ENCODE results near the gene MIS12.

The MIS12 gene

GRCh38 chr17:5511401-5512225, 25.2 kb downstream of the MIS12 start (continued):
- TF ChIP-seq ARNTL (CRISPR knock-in tag; IDR thresholded peaks at IDR 0.05; ENCODE audit: borderline replicate concordance, low read depth) (no peak), ZFP30 (CRISPR knock-in tag; IDR thresholded peaks at IDR 0.05) (no peak), BACH2 (CRISPR knock-in tag; IDR thresholded peaks at IDR 0.05; ENCODE audit: borderline replicate concordance) (no peak), CSDC2 (CRISPR knock-in tag; IDR thresholded peaks at IDR 0.05) (no peak), ZC3H10 (CRISPR knock-in tag; IDR thresholded peaks at IDR 0.05) (no peak)

GRCh38 chr17:5513628-5514027, 27.3 kb downstream of the MIS12 start:
- ATAC-seq = no peak
- TF ChIP-seq, protein P1, sequence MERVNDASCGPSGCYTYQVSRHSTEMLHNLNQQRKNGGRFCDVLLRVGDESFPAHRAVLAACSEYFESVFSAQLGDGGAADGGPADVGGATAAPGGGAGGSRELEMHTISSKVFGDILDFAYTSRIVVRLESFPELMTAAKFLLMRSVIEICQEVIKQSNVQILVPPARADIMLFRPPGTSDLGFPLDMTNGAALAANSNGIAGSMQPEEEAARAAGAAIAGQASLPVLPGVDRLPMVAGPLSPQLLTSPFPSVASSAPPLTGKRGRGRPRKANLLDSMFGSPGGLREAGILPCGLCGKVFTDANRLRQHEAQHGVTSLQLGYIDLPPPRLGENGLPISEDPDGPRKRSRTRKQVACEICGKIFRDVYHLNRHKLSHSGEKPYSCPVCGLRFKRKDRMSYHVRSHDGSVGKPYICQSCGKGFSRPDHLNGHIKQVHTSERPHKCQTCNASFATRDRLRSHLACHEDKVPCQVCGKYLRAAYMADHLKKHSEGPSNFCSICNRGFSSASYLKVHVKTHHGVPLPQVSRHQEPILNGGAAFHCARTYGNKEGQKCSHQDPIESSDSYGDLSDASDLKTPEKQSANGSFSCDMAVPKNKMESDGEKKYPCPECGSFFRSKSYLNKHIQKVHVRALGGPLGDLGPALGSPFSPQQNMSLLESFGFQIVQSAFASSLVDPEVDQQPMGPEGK (CRISPR knock-in tag; IDR thresholded peaks at IDR 0.05; ENCODE audit: borderline replicate concordance) = no peak
- TF ChIP-seq GLIS3 (CRISPR knock-in tag; IDR thresholded peaks at IDR 0.05) = no peak
- no peak for TF ChIP-seq OSR1 (CRISPR knock-in tag; IDR thresholded peaks at IDR 0.05)
- no peak for TF ChIP-seq CSDC2 (CRISPR knock-in tag; IDR thresholded peaks at IDR 0.05)
- no peak for TF ChIP-seq BACH2 (CRISPR knock-in tag; IDR thresholded peaks at IDR 0.05; ENCODE audit: borderline replicate concordance)
- no peak for TF ChIP-seq ARNTL (CRISPR knock-in tag; IDR thresholded peaks at IDR 0.05; ENCODE audit: borderline replicate concordance, low read depth)
- no peak for TF ChIP-seq ZNF8 (CRISPR knock-in tag; IDR thresholded peaks at IDR 0.05)
- TF ChIP-seq RARB (CRISPR knock-in tag; IDR thresholded peaks at IDR 0.05) = no peak
- TF ChIP-seq ZFP30 (CRISPR knock-in tag; IDR thresholded peaks at IDR 0.05) = no peak
- TF ChIP-seq, protein P2, sequence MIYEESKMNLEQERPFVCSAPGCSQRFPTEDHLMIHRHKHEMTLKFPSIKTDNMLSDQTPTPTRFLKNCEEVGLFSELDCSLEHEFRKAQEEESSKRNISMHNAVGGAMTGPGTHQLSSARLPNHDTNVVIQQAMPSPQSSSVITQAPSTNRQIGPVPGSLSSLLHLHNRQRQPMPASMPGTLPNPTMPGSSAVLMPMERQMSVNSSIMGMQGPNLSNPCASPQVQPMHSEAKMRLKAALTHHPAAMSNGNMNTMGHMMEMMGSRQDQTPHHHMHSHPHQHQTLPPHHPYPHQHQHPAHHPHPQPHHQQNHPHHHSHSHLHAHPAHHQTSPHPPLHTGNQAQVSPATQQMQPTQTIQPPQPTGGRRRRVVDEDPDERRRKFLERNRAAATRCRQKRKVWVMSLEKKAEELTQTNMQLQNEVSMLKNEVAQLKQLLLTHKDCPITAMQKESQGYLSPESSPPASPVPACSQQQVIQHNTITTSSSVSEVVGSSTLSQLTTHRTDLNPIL (CRISPR knock-in tag; IDR thresholded peaks at IDR 0.05; ENCODE audit: low read depth) = no peak
- TF ChIP-seq SNAI2 (CRISPR knock-in tag; IDR thresholded peaks at IDR 0.05) = no peak
- no peak for TF ChIP-seq TOX (CRISPR knock-in tag; IDR thresholded peaks at IDR 0.05; ENCODE audit: borderline replicate concordance)
- TF ChIP-seq ESRRG (CRISPR knock-in tag; IDR thresholded peaks at IDR 0.05) = no peak
- TF ChIP-seq, protein P3, sequence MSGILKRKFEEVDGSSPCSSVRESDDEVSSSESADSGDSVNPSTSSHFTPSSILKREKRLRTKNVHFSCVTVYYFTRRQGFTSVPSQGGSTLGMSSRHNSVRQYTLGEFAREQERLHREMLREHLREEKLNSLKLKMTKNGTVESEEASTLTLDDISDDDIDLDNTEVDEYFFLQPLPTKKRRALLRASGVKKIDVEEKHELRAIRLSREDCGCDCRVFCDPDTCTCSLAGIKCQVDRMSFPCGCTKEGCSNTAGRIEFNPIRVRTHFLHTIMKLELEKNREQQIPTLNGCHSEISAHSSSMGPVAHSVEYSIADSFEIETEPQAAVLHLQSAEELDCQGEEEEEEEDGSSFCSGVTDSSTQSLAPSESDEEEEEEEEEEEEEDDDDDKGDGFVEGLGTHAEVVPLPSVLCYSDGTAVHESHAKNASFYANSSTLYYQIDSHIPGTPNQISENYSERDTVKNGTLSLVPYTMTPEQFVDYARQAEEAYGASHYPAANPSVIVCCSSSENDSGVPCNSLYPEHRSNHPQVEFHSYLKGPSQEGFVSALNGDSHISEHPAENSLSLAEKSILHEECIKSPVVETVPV (CRISPR knock-in tag; IDR thresholded peaks at IDR 0.05) = no peak
- no peak for TF ChIP-seq ZNF70 (CRISPR knock-in tag; IDR thresholded peaks at IDR 0.05)
- TF ChIP-seq PPARA (CRISPR knock-in tag; IDR thresholded peaks at IDR 0.05; ENCODE audit: borderline replicate concordance) = no peak
- TF ChIP-seq ZNF565 (CRISPR knock-in tag; conservative IDR thresholded peaks at IDR 0.05; ENCODE audit: low read depth) = no peak

- TF ChIP-seq ESRRG (CRISPR knock-in tag; IDR thresholded peaks at IDR 0.05) (no peak), OSR1 (CRISPR knock-in tag; IDR thresholded peaks at IDR 0.05) (no peak), TOX (CRISPR knock-in tag; IDR thresholded peaks at IDR 0.05; ENCODE audit: borderline replicate concordance) (no peak), CSDC2 (CRISPR knock-in tag; IDR thresholded peaks at IDR 0.05) (no peak), ZFP30 (CRISPR knock-in tag; IDR thresholded peaks at IDR 0.05) (no peak), POU6F1 (CRISPR knock-in tag; IDR thresholded peaks at IDR 0.05; ENCODE audit: borderline replicate concordance, low read depth) (no peak), ZFP3 (CRISPR knock-in tag; IDR thresholded peaks at IDR 0.05) (no peak), ISL1 (CRISPR knock-in tag; IDR thresholded peaks at IDR 0.05) (no peak)
- TF ChIP-seq, protein P4, sequence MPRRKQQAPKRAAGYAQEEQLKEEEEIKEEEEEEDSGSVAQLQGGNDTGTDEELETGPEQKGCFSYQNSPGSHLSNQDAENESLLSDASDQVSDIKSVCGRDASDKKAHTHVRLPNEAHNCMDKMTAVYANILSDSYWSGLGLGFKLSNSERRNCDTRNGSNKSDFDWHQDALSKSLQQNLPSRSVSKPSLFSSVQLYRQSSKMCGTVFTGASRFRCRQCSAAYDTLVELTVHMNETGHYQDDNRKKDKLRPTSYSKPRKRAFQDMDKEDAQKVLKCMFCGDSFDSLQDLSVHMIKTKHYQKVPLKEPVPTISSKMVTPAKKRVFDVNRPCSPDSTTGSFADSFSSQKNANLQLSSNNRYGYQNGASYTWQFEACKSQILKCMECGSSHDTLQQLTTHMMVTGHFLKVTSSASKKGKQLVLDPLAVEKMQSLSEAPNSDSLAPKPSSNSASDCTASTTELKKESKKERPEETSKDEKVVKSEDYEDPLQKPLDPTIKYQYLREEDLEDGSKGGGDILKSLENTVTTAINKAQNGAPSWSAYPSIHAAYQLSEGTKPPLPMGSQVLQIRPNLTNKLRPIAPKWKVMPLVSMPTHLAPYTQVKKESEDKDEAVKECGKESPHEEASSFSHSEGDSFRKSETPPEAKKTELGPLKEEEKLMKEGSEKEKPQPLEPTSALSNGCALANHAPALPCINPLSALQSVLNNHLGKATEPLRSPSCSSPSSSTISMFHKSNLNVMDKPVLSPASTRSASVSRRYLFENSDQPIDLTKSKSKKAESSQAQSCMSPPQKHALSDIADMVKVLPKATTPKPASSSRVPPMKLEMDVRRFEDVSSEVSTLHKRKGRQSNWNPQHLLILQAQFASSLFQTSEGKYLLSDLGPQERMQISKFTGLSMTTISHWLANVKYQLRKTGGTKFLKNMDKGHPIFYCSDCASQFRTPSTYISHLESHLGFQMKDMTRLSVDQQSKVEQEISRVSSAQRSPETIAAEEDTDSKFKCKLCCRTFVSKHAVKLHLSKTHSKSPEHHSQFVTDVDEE (CRISPR knock-in tag; IDR thresholded peaks at IDR 0.05) = no peak
- ATAC-seq = no peak
These were observed 28.6 kb downstream of the MIS12 start for GRCh38 chr17:5514976-5515375.

Data from SK-N-SH treated with all-trans-retinoic acid at 6 μM for 48 hours (cell line).